OCI-LY7 (cell line): ENCODE measurements around the gene RHOBTB3. TPM values are rescaled to one million over a fixed set of nuclear protein-coding genes. Genes with fewer than 3 reads are reported as not detected.

ENCODE experiments used
- BruUV-seq: library from RNA; stranded (reverse); fragments of 400-500 nt; replicated peaks from 2 replicates; lab custom pipeline; 2021; lab: Mats Ljungman, UMichigan
- CTCF ChIA-PET: fragments of 300-600 bp; sonication (Branson Sonifier 250); formaldehyde crosslinking; loops from one replicate; lab custom pipeline; 2022; ENCODE audit warnings: antibody characterized with exemption; ENCODE audit not compliant: unreplicated experiment; lab: Charles Lee
- POLR2A ChIA-PET: fragments of 300-600 bp; sonication (Branson Sonifier 250); formaldehyde crosslinking; loops from one replicate; lab custom pipeline; 2022; ENCODE audit warnings: antibody characterized with exemption; lab: Charles Lee
- DNase-seq: peaks from one replicate; pipeline ENCODE4 v3.0.0-alpha.2; 2015; ENCODE audit warnings: low spot score
- H2AFZ ChIP-seq: fragments of 200-600 bp; sonication (generic), shearing (Covaris generic); 2 replicates; pipeline ENCODE4 v1.6.1; 2014; ENCODE audit warnings: mild to moderate bottlenecking, antibody characterized with exemption, low read length, moderate library complexity
- H3K27ac ChIP-seq: fragments of 200-600 bp; sonication (generic); 2 replicates; pipeline ENCODE4 v1.5.1; 2014; ENCODE audit warnings: mixed run types, low read depth, mild to moderate bottlenecking, moderate library complexity, low read length, inconsistent platforms; ENCODE audit not compliant: poor library complexity, severe bottlenecking
- H3K36me3 ChIP-seq: fragments of 200-600 bp; sonication (generic); 2 replicates; pipeline ENCODE4 v1.6.1; 2014; ENCODE audit warnings: mild to moderate bottlenecking, antibody characterized with exemption, low read length, moderate library complexity, mixed read lengths; ENCODE audit not compliant: insufficient read depth
- H3K4me1 ChIP-seq: fragments of 200-600 bp; sonication (generic); 2 replicates; pipeline ENCODE4 v1.5.1; 2014; ENCODE audit warnings: mild to moderate bottlenecking, low read length; ENCODE audit not compliant: insufficient read depth, poor library complexity, severe bottlenecking
- H3K4me2 ChIP-seq: fragments of 200-600 bp; sonication (generic); 2 replicates; pipeline ENCODE4 v1.6.1; 2014; ENCODE audit warnings: mild to moderate bottlenecking, low read length
- H3K4me3 ChIP-seq: fragments of 200-600 bp; sonication (generic); 2 replicates; pipeline ENCODE4 v1.5.1; 2014; ENCODE audit warnings: mild to moderate bottlenecking, low read depth, low read length; ENCODE audit not compliant: poor library complexity, severe bottlenecking
- H3K79me2 ChIP-seq: fragments of 200-600 bp; sonication (generic); 2 replicates; pipeline ENCODE4 v1.6.1; 2016; ENCODE audit warnings: low read depth, mild to moderate bottlenecking, low read length, moderate library complexity, mixed read lengths; ENCODE audit not compliant: insufficient read depth
- H3K9me2 ChIP-seq: fragments of 200-600 bp; sonication (generic); 2 replicates; pipeline ENCODE4 v1.6.1; 2016; ENCODE audit warnings: mild to moderate bottlenecking, low read length, mixed read lengths; ENCODE audit not compliant: insufficient read depth
- H3K9me3 ChIP-seq: fragments of 200-600 bp; sonication (generic); 2 replicates; pipeline ENCODE4 v1.6.1; 2014; ENCODE audit warnings: mild to moderate bottlenecking, mixed run types, low read length, mixed read lengths
- H4K20me1 ChIP-seq: fragments of 200-600 bp; sonication (generic); 2 replicates; pipeline ENCODE4 v1.6.1; 2014; ENCODE audit warnings: mild to moderate bottlenecking, antibody characterized with exemption, low read length, moderate library complexity, mixed read lengths; ENCODE audit not compliant: insufficient read depth
- CTCF ChIP-seq: fragments of 200-600 bp; sonication (generic); conservative IDR thresholded peaks from 2 replicates; pipeline ENCODE4 v1.5.1; 2014; ENCODE audit warnings: mild to moderate bottlenecking, antibody characterized with exemption, low read length, moderate library complexity, mixed read lengths
- EZH2phosphoT487 ChIP-seq: fragments of 200-600 bp; sonication (generic); IDR thresholded peaks from 2 replicates; pipeline ENCODE4 v1.6.1; 2018; ENCODE audit warnings: low read depth, borderline replicate concordance, mild to moderate bottlenecking, mixed run types, antibody characterized with exemption, low read length, moderate library complexity, mixed read lengths
- intact Hi-C: fragments of 100-400 bp; cut with micrococcal nuclease; formaldehyde crosslinking; loops from one replicate; pipeline ENCODE4 v1.10.0; 2022; ENCODE audit not compliant: unreplicated experiment
- total RNA-seq, 2 experiments: library from RNA; depleted of rRNA in 1 of 2; stranded (reverse); fragments of >200 nt in 1 of 2; shearing (Covaris generic) in 1 of 2; gene quantifications; 2 replicates each; pipeline ENCODE4 v1.2.3, GENCODE V29; 2014 to 2022

The RHOBTB3 gene
- total RNA-seq, 2 experiments from 2014 or later: 0.51 to 4.0 TPM

GRCh38 chr5:95816341-95816740 is 85.2 kb downstream of the RHOBTB3 start:
- no peak overlapping the region for H3K4me3 ChIP-seq
- H3K27ac ChIP-seq: no peak overlapping the region
- H3K9me2 ChIP-seq: no peaks in the 10 kb centered on the region
- peaks cover 56% of the 10 kb centered on the region for H3K4me1 ChIP-seq
- no peak overlapping the region for H2AFZ ChIP-seq
- TF ChIP-seq EZH2phosphoT487 (no peak), CTCF (no peak)
- DNase-seq: no peak
- no TSS peak for BruUV-seq
- H3K79me2 ChIP-seq: peaks cover 52% of the 10 kb centered on the region
- CTCF ChIA-PET: no interaction called here
- peaks cover 12% of the 10 kb centered on the region; the same call in 1 of the 2 replicates for H4K20me1 ChIP-seq
- peaks cover 69% of the 10 kb centered on the region for H3K36me3 ChIP-seq
- no peak overlapping the region for H3K4me2 ChIP-seq
- POLR2A ChIA-PET: interaction anchor here (0.5 to 9.3 kb wide), 5 partner anchors 8 to 1144 kb away, joined by 3 to 150 read pairs (median 4); no protein-coding TSS in a partner anchor
- no peaks in the 10 kb centered on the region for H3K9me3 ChIP-seq
- intact Hi-C loops: no loop called here

DNA sequence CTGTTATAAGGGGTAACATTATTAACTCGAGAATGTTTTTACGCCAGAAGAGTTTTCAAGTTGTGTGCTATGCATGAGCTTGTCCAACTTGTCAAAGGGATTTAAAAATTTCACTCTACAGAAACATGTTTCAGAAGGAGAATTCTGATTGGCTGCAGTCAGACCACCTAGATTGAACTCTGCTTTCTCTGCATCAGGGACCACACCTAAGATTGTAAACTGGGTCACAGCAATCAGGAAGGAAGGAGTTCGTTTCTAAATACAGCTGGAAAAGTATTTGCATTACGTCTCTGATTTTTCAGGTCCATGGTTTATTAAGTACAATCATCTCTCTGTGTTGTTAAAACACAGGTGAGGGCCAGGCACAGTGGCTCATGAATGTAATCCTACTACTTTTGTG is 85.6 kb downstream of the RHOBTB3 start:
- H3K4me2 ChIP-seq: no peak overlapping the region
- H4K20me1 ChIP-seq: peaks cover 12% of the 10 kb centered on the region; the same call in 1 of the 2 replicates
- ChIA-PET CTCF (no interaction called here), POLR2A (interaction anchor here (0.5 to 9.3 kb wide), 6 partner anchors 8 to 1143 kb away, joined by 3 to 150 read pairs (median 4); no protein-coding TSS in a partner anchor)
- H3K36me3 ChIP-seq: peaks cover 71% of the 10 kb centered on the region
- BruUV-seq: no TSS peak
- no peak overlapping the region for H2AFZ ChIP-seq
- no peak overlapping the region for H3K4me3 ChIP-seq
- no peak for DNase-seq
- intact Hi-C loops: no loop called here
- no peaks in the 10 kb centered on the region for H3K9me2 ChIP-seq
- H3K27ac ChIP-seq: no peak overlapping the region
- H3K4me1 ChIP-seq: peaks cover 56% of the 10 kb centered on the region
- H3K79me2 ChIP-seq: peaks cover 56% of the 10 kb centered on the region
- TF ChIP-seq EZH2phosphoT487: no peak
- TF ChIP-seq CTCF: no peak
- no peaks in the 10 kb centered on the region for H3K9me3 ChIP-seq

DNA sequence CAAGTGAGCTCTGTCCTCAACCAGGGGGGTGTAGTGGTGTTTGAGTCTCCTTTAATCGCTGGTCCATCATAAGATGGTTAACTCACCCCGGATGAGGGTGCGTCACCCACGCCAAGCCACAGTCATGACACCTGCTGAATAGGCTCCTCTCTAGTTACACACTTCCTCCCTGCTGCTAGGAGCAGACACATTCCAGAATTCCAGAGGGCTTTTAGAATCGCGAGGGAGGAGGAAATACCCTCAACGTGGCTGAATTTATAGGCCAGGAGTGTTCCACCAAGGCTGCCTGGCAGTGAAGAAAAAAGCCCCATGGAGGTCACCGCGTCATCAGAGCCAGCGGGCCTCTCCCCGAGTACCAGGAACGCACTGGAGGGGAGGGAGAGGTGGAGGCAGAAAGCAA is 86.3 kb downstream of the RHOBTB3 start:
- peaks cover 56% of the 10 kb centered on the region for H3K4me1 ChIP-seq
- no peaks in the 10 kb centered on the region for H3K9me3 ChIP-seq
- peaks cover 61% of the 10 kb centered on the region for H3K79me2 ChIP-seq
- no peaks in the 10 kb centered on the region for H3K9me2 ChIP-seq
- ChIA-PET CTCF (no interaction called here), POLR2A (interaction anchor here (1.0 to 9.3 kb wide), 6 partner anchors 9 to 31 kb away, joined by 3 to 150 read pairs (median 4); no protein-coding TSS in a partner anchor)
- H2AFZ ChIP-seq: no peak overlapping the region
- H3K36me3 ChIP-seq: peaks cover 65% of the 10 kb centered on the region
- H3K4me3 ChIP-seq: no peak overlapping the region
- DNase-seq: no peak
- BruUV-seq: no TSS peak
- H4K20me1 ChIP-seq: peaks cover 12% of the 10 kb centered on the region; the same call in 1 of the 2 replicates
- no peak overlapping the region for H3K27ac ChIP-seq
- H3K4me2 ChIP-seq: peak overlapping the region; percentile 96
- TF ChIP-seq CTCF (no peak), EZH2phosphoT487 (no peak)
- intact Hi-C loops: no loop called here
